ENCODE results near the gene GTF2H3. TPM values are rescaled to one million over a fixed set of nuclear protein-coding genes. Genes with fewer than 3 reads are reported as not detected.

GTF2H3 gene
- total and polyA plus RNA-seq, 9 of the 15 experiments (the other 6 are each of a cell fraction or from before 2014, with no cell fraction given): 22.7 to 99.7 (median 49.6) TPM

GRCh38 chr12:123601602-123602489 is 31.8 kb upstream of the GTF2H3 start, which contains the start of gene DDX55 (continued):
- TF ChIP-seq JUND (IDR thresholded peaks at IDR 0.05; ENCODE audit: borderline replicate concordance, low read depth, low read length) (peak; percentile 43), JUND (tag; IDR thresholded peaks at IDR 0.05; ENCODE audit: borderline replicate concordance, low read depth, low read length) (no peak; the same call in 2 of the 3 replicates), BRD9 (IDR thresholded peaks at IDR 0.05; ENCODE audit: low read depth, partially characterized antibody) (peak; percentile 78), ZNF121 (CRISPR knock-in tag; conservative IDR thresholded peaks at IDR 0.05) (no peak), LEF1 (IDR thresholded peaks at IDR 0.05) (0 out of 2 replicates have a peak, but pooled peaks have one; percentile 26), MEF2A (IDR thresholded peaks at IDR 0.05; ENCODE audit: control insufficient read depth, low read depth, low read length) (0 out of 2 replicates have a peak, but pooled peaks have one; percentile 24), ZNF696 (CRISPR knock-in tag; conservative IDR thresholded peaks at IDR 0.05) (no peak), GTF2A2 (tag; IDR thresholded peaks at IDR 0.05) (peak; percentile 72; the same call in 1 of the 2 replicates), ZNF224 (CRISPR knock-in tag; IDR thresholded peaks at IDR 0.05) (peak; percentile 59; the same call in 1 of the 2 replicates), E2F1 (CRISPR knock-in tag; IDR thresholded peaks at IDR 0.05) (peak; percentile 96; the same call in 1 of the 2 replicates), ZBTB1 (CRISPR knock-in tag; IDR thresholded peaks at IDR 0.05; ENCODE audit: borderline replicate concordance, low read depth) (peak; percentile 76; the same call in 1 of the 2 replicates), ETV1 (tag; conservative IDR thresholded peaks at IDR 0.05; ENCODE audit: low read depth) (peak; percentile 63; the same call in 1 of the 2 replicates), DIDO1 (tag; IDR thresholded peaks at IDR 0.05; ENCODE audit: low read depth) (peak; percentile 98), HCFC1 (IDR thresholded peaks at IDR 0.05; ENCODE audit: low read depth, low read length) (peak; percentile 92), TBP (optimal IDR thresholded peaks at IDR 0.05; ENCODE audit: low read depth, low read length) (peak; percentile 88), SIN3B (IDR thresholded peaks at IDR 0.05; ENCODE audit: low read depth) (peak; percentile 100), CREBBP (IDR thresholded peaks at IDR 0.05; ENCODE audit: low read depth, low read length) (no peak), NCOR1 (IDR thresholded peaks at IDR 0.05) (0 out of 2 replicates have a peak, but pooled peaks have one; percentile 39), MITF (IDR thresholded peaks at IDR 0.05) (peak; percentile 84; the same call in 1 of the 2 replicates), SMARCA4 (IDR thresholded peaks at IDR 0.05) (no peak), ZC3H4 (CRISPR knock-in tag; IDR thresholded peaks at IDR 0.05; ENCODE audit: borderline replicate concordance) (0 out of 2 replicates have a peak, but pooled peaks have one; percentile 22), NR1H2 (CRISPR knock-in tag; IDR thresholded peaks at IDR 0.05) (peak; percentile 30; the same call in 1 of the 2 replicates), ZBED1 (IDR thresholded peaks at IDR 0.05) (0 out of 2 replicates have a peak, but pooled peaks have one; percentile 54), IRF2 (CRISPR knock-in tag; IDR thresholded peaks at IDR 0.05) (peak; percentile 82; the same call in 1 of the 2 replicates)

Measured in K562 (cell line).